Kasumi-1 (cell line): Measurements from ENCODE around the gene AXIN1.
"Not testable (repeated sequence)": the region's sequence is repeated elsewhere in the genome, so short reads cannot be mapped to it uniquely, and the experiment has no call there.

Experiments used
- DNase-seq, 2 experiments: peaks; one replicate each; lab custom pipeline; 2025; lab: John Stamatoyannopoulos, UW

AXIN1 gene

GRCh38 chr16:333406-334094 lies 19.0 kb downstream of the AXIN1 start:
- DNase-seq: no peak

- DNase-seq: not testable (repeated sequence)
Observed at GRCh38 chr16:331181-331814, 21.2 kb downstream of the AXIN1 start.

- DNase-seq: no peak
Observed at GRCh38 chr16:330741-331140, 21.8 kb downstream of the AXIN1 start.

- no peak for DNase-seq
Observed at GRCh38 chr16:325375-326145, 27.0 kb downstream of the AXIN1 start.

GRCh38 chr16:324451-325334 lies 27.8 kb downstream of the AXIN1 start:
- DNase-seq: no peak

- no peak for DNase-seq
Observed at GRCh38 chr16:324201-324450, 28.4 kb downstream of the AXIN1 start.

GRCh38 chr16:322476-323143 lies 29.9 kb downstream of the AXIN1 start:
- no peak for DNase-seq

GRCh38 chr16:321532-321931 lies 31.0 kb downstream of the AXIN1 start:
- no peak for DNase-seq

GRCh38 chr16:320206-320605 lies 32.3 kb downstream of the AXIN1 start:
- DNase-seq: no peak

GRCh38 chr16:318628-319027 lies 33.9 kb downstream of the AXIN1 start:
- DNase-seq: no peak

- no peak for DNase-seq
Observed at GRCh38 chr16:317583-317982, 34.9 kb downstream of the AXIN1 start.

- no peak for DNase-seq
Observed at GRCh38 chr16:316741-317464, 35.6 kb downstream of the AXIN1 start.

GRCh38 chr16:314795-315299 lies 37.7 kb downstream of the AXIN1 start:
- no peak for DNase-seq

- DNase-seq: no peak
Observed at GRCh38 chr16:314351-314750, 38.2 kb downstream of the AXIN1 start.

- DNase-seq: no peak
Observed at GRCh38 chr16:311725-312124, 40.8 kb downstream of the AXIN1 start.

GRCh38 chr16:309476-309875 lies 43.0 kb downstream of the AXIN1 start:
- no peak for DNase-seq

GRCh38 chr16:307691-308312 lies 44.7 kb downstream of the AXIN1 start:
- no peak for DNase-seq

- DNase-seq: no peak
Observed at GRCh38 chr16:306911-307370, 45.6 kb downstream of the AXIN1 start.

- no peak for DNase-seq
Observed at GRCh38 chr16:305916-306626, 46.5 kb downstream of the AXIN1 start.
